NT2/D1 (cell line): ENCODE data around the gene TTBK1.

Source experiments
- SUZ12 ChIP-seq: IDR thresholded peaks from 2 replicates; pipeline ENCODE4 v1.6.1; 2011; ENCODE audit not compliant: insufficient read length, insufficient read depth; ENCODE audit errors: extremely low read depth
- ZNF274 ChIP-seq: IDR thresholded peaks from 2 replicates; pipeline ENCODE4 v1.6.1; 2011; ENCODE audit warnings: mild to moderate bottlenecking, low read depth, low read length

- TF ChIP-seq ZNF274 (no peak), SUZ12 (no peak)
Observed at GRCh38 chr6:43291708-43292107, 48.4 kb downstream of the TTBK1 start.
